Prostate gland (tissue), 2 donors: ENCODE measurements around the gene RNASET2.

Experiments used
- POLR2A ChIP-seq: fragments of 450-650 bp; IDR thresholded peaks from one replicate; pipeline ENCODE4 v1.6.1; 2016; ENCODE audit warnings: antibody characterized with exemption, mild to moderate bottlenecking
- TF ChIP-seq, protein P1 (sequence below), 4 experiments: fragments of 200-600 bp in 2 of 4; fragments of 450-650 bp in 2 of 4; sonication (generic) in 2 of 4; IDR thresholded peaks; 1 replicate in 3 of 4; 2 replicates in 1 of 4; pipeline ENCODE4 v1.5.1; 2016 to 2019; ENCODE audit warnings: antibody characterized with exemption in 4 of 4, mild to moderate bottlenecking in 2 of 4, moderate library complexity in 2 of 4

DNA sequence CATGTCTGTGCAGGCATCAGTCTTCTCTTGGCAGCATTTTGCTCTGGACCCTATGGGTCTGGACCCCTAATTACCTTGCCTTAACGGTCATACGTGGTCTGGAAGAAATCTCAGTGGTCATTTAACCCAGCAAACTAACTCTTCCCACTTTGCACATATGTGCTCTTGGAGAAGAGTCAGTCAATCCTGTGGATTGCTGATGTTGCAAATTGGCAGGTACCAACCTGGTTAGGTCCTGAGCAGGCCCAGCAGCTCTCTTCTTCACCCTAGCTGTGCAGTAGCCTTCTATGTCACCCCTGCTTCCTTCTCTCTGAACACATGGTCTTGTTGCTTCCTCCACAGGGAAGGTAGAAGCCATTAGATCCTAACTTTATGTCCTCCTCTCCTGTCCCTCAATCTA is 44.4 kb upstream of the RNASET2 start:
- TF ChIP-seq POLR2A: no peak
- TF ChIP-seq, protein P1, sequence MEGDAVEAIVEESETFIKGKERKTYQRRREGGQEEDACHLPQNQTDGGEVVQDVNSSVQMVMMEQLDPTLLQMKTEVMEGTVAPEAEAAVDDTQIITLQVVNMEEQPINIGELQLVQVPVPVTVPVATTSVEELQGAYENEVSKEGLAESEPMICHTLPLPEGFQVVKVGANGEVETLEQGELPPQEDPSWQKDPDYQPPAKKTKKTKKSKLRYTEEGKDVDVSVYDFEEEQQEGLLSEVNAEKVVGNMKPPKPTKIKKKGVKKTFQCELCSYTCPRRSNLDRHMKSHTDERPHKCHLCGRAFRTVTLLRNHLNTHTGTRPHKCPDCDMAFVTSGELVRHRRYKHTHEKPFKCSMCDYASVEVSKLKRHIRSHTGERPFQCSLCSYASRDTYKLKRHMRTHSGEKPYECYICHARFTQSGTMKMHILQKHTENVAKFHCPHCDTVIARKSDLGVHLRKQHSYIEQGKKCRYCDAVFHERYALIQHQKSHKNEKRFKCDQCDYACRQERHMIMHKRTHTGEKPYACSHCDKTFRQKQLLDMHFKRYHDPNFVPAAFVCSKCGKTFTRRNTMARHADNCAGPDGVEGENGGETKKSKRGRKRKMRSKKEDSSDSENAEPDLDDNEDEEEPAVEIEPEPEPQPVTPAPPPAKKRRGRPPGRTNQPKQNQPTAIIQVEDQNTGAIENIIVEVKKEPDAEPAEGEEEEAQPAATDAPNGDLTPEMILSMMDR (IDR thresholded peaks at IDR 0.05): no peak
